Mucosa of rectum (tissue), 2 donors: ENCODE data around the gene MESP2.

Experiments used
- H3K27ac ChIP-seq, 2 donors: one replicate each; pipeline ENCODE4 v1.7.0; 2013; ENCODE audit warnings: inconsistent platforms in 2 of 2, low read depth in 2 of 2, low read length in 2 of 2
- H3K27me3 ChIP-seq, 2 donors: one replicate each; pipeline ENCODE4 v1.7.0; 2013; ENCODE audit warnings: low read length in 2 of 2; ENCODE audit not compliant: control insufficient read depth in 2 of 2, insufficient read depth in 2 of 2
- H3K36me3 ChIP-seq, 2 donors: one replicate each; pipeline ENCODE4 v1.7.0; 2013; ENCODE audit warnings: low read length in 2 of 2; ENCODE audit not compliant: control insufficient read depth in 2 of 2, insufficient read depth in 2 of 2
- H3K4me1 ChIP-seq, 2 donors: one replicate each; pipeline ENCODE4 v1.7.0; 2013; ENCODE audit warnings: low read length in 2 of 2, mild to moderate bottlenecking in 1 of 2; ENCODE audit not compliant: control insufficient read depth in 2 of 2, insufficient read depth in 2 of 2
- H3K4me3 ChIP-seq, 2 donors: one replicate each; pipeline ENCODE4 v1.7.0; 2013; ENCODE audit warnings: low read length in 2 of 2
- H3K9ac ChIP-seq, 2 donors: one replicate each; pipeline ENCODE4 v1.7.0; 2013; ENCODE audit warnings: low read length in 2 of 2, low read depth in 1 of 2, mild to moderate bottlenecking in 1 of 2
- H3K9me3 ChIP-seq, 2 donors: one replicate each; pipeline ENCODE4 v1.7.0; 2013; ENCODE audit warnings: low read length in 2 of 2; ENCODE audit not compliant: control insufficient read depth in 2 of 2
- donor health status: healthy.
- donor health status: Normal muscosa, but diverticular disease.

Gene MESP2

DNA sequence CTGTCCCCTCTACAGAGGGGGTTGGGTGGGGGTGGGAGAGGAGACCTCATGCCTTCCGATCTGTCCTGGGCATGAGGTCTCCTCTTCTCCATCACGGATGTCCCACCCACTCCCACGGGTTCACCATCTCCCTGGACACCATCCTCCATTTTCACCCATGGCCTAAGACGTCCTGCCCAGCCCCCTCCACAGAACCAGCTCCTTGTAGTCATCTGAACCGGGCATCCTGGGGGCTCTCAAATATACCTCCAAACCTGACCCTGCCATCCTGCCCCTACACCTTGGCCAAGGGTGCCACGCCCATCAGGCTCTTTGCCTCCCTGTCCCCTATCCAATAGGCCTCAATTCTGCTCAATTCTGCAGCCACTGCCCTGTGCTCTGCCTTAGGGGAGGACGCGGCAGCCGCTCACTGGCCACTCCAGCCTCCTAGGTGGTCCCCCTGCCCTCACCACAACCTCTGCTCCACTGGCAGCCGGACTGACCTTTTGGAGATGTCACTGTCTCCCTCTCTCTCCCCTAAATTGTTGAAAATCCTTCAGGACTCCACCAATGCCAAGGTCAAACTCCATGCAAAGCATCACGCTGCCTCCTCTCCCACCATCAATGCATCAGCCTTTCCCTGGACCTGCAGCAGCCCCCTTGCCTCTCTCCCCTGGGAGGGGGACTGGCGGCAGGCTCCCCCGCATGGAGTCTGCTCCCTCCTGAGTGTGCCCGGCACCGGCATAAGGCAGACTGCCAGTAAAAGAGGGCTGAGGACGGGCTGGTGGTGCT is 47.9 kb downstream of the MESP2 start:
- no peak overlapping the region for H3K27ac ChIP-seq
- H3K9ac ChIP-seq: no peak overlapping the region
- peaks cover 15 to 16% of the 10 kb centered on the region in 2 donors for H3K4me1 ChIP-seq
- H3K36me3 ChIP-seq: no peaks in the 10 kb centered on the region
- peaks cover 0 to 2% of the 10 kb centered on the region in 2 donors for H3K27me3 ChIP-seq
- no peak overlapping the region for H3K4me3 ChIP-seq
- no peaks in the 10 kb centered on the region for H3K9me3 ChIP-seq

- Histone ChIP-seq H3K36me3 (no peaks in the 10 kb centered on the region), H3K27me3 (peaks cover 0 to 2% of the 10 kb centered on the region in 2 donors), H3K4me3 (no peak overlapping the region), H3K9me3 (no peaks in the 10 kb centered on the region), H3K4me1 (peaks cover 19 to 20% of the 10 kb centered on the region in 2 donors), H3K9ac (no peak overlapping the region), H3K27ac (no peak overlapping the region)
These were observed 48.4 kb downstream of the MESP2 start for GRCh38 chr15:89824607-89824867.

DNA sequence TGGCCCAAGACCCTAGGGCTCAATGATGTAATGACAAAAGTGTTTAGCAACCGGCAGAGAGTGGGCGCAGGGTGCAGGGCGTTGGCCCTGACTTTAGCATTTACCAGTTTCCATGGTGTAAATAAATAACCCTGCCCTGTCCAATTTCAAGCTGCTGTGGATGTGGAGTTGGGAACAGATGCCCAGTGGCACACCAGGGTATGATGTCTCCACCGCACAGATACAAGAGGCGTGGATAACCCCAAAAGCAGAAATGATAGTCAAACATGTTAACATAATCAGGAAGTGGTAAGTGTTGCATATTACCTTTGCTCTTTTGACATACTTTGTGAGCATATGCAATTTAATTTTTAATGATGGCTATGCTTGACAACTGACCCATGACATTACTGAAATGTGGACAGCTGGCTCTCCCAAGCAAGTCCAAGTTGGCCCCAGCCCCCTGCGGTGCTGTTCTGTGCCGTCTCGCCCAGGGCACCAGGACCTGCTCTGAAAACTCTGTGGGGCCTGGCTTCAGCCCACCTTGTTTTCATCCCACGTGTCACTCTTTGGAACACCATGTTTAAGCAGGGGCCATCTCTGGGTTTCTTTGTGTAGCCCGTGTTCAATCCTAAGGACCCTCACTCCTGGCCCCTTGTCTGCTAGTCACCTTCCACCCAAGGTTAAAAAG is 49.3 kb downstream of the MESP2 start:
- Histone ChIP-seq H3K4me1 (peaks cover 19 to 21% of the 10 kb centered on the region in 2 donors), H3K27me3 (peaks cover 0 to 2% of the 10 kb centered on the region in 2 donors), H3K9ac (no peak overlapping the region), H3K4me3 (no peak overlapping the region), H3K9me3 (no peaks in the 10 kb centered on the region), H3K27ac (no peak overlapping the region), H3K36me3 (no peaks in the 10 kb centered on the region)

GRCh38 chr15:89826671-89827655 is 50.8 kb downstream of the MESP2 start:
- Histone ChIP-seq H3K4me3 (no peak overlapping the region), H3K9ac (no peak overlapping the region), H3K36me3 (peaks cover 0 to 7% of the 10 kb centered on the region in 2 donors), H3K27ac (no peak overlapping the region), H3K27me3 (peaks cover 0 to 2% of the 10 kb centered on the region in 2 donors), H3K4me1 (peaks cover 19 to 21% of the 10 kb centered on the region in 2 donors), H3K9me3 (no peaks in the 10 kb centered on the region)

DNA sequence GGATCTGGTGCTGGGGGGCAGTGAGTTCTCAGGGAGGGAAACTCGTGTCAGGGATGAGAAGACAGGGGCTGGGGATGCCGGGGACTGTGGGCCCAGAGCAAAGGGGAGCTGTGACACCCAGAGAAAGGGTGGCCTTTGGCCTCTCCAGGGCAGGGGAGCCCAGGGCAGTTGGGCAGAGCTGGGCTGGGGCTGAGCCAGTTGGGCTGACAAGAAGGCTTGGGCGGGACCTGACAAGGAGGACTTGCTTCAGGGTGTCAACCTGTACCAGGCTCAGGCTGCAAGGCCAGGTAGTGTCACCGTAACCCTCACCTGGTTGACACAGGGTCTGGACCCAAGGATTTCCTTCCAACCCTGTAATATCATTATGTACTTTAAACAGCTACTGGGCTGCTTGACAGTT is 51.7 kb downstream of the MESP2 start:
- peaks cover 2 to 10% of the 10 kb centered on the region in 2 donors for H3K36me3 ChIP-seq
- H3K27me3 ChIP-seq: no peaks in the 10 kb centered on the region
- peak overlapping the region; percentile 52 to 72 for H3K27ac ChIP-seq
- H3K9me3 ChIP-seq: no peaks in the 10 kb centered on the region
- H3K4me1 ChIP-seq: peaks cover 19 to 21% of the 10 kb centered on the region in 2 donors
- peak overlapping the region in 1 of 2 donors; percentile 17 for H3K4me3 ChIP-seq
- H3K9ac ChIP-seq: peak overlapping the region in 1 of 2 donors; percentile 37
